NCI-H1105 (cell line): ENCODE data around the gene SCN4B.
A peak's percentile ranks its signal among the peaks of the same experiment; 100 is the strongest.
"Not testable (repeated sequence)": the region's sequence is repeated elsewhere in the genome, so short reads cannot be mapped to it uniquely, and the experiment has no call there.

ENCODE experiments used
- DNase-seq: peaks from one replicate; lab custom pipeline; 2025; lab: John Stamatoyannopoulos, UW

Gene SCN4B

GRCh38 chr11:118152552-118153471, at the start of gene SCN4B:
Gene SCN4B, minus strand, starts transcription at chr11:118152823. Its CDS starts 150 bp downstream, at chr11:118152673.
- peak; percentile 88 for DNase-seq

GRCh38 chr11:118201966-118202365, 49.3 kb upstream of the SCN4B start:
- no peak for DNase-seq

DNA sequence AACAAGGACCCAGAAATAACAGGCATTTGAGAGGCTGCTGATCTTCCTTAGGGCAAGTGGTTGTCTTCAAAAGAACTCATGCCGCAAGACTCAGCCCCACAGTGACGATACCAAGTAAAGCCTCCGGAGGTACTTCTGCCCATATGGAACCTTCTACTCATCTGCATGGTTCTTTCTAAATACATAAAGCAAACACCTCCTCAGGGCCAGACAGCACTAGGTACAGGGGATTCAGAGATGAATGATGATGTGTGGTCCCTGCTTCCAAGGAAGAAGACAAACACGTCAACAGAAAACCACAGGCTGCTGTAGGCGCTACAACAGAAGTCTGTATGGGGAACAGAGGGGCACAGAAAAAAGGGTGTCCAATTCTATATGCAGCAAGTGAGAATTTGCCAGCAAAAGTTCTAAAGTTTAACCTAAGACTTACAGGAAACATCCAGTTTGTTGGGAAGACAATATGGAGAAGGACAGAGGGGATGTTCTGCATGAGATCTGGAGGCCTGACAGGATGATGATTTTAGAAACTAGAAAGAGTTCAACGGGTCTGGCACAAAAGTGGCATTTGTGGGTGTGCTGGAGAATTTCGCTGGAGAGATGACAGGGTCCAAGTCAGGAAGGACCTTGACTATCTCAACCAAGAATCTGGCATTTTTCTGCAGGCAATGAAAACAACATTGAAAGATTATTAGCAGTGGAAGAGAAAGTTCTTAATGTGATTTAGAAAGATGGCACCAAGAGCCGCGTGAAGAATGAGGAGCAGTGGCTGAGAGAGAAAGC, 48.5 kb upstream of the SCN4B start:
- no peak for DNase-seq

- DNase-seq: no peak
Measured at GRCh38 chr11:118200497-118200896, 47.9 kb upstream of the SCN4B start.

DNA sequence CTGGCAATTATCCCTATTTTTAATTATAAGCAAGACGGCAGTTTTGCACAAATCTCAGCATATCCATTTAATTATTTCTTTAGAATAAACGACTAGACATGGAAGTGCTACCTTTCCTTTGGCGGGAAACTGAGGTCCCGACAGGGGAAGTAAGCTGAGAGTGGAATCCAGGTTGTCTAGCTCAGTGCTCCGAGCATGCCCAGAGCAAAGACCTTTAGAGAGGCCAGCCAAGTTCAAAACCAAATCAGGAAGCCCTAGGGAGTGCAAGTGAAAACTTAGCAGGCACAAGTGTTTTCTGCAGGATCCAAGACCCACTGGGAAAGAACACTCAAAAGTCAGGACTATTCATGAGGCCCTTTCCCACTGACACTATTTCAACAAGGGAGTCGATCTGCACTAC, 46.5 kb upstream of the SCN4B start:
- no peak for DNase-seq

- peak; percentile 84 for DNase-seq
Measured at GRCh38 chr11:118198370-118198769, 45.7 kb upstream of the SCN4B start.

DNA sequence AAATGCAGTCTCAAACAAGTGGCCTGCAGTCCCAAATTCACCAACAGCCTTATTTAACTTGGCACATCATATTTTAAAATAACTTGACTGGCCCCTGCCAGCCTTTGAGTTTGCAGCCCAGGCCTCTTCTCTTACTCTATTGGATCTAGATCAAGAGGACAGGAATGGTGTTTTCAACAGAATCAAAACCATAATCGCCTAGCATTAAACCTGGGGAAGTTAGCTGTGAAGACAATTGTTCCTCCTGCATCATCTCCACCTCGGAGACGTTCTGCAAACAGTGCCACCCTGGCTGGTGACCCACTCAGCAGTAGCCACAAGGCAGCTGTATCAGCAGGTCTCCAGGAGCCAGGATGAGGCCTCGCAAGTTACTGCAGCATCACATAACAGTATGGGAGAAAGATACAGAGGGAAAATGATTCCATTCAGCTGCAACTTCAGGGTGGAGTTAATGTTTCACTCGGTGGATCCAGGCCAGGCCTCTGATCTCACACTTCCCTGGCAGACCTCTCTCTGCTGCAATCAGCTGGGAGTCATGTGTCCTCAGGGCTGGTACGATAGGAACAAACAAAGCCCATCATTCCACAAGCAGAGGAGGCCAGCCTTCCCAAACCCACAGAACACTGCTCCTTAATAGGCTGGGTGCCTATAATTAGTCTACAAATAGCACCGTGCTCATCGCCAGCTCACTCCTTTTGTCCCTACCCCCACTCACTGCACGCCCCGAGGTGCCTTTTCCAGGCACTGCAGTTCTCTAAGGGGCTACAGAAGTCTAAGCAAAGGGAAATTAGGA, 42.4 kb upstream of the SCN4B start:
- peak; percentile 91 for DNase-seq

GRCh38 chr11:118193910-118194566, 41.4 kb upstream of the SCN4B start:
- no peak for DNase-seq

- DNase-seq: not testable (repeated sequence)
Measured at GRCh38 chr11:118192817-118193216, 40.2 kb upstream of the SCN4B start.

- DNase-seq: not testable (repeated sequence)
Measured at GRCh38 chr11:118190942-118191506, 38.4 kb upstream of the SCN4B start.

- DNase-seq: no peak
Measured at GRCh38 chr11:118186346-118187107, 33.9 kb upstream of the SCN4B start.

GRCh38 chr11:118184784-118185579, 32.4 kb upstream of the SCN4B start:
- no peak for DNase-seq

GRCh38 chr11:118183691-118184090, 31.1 kb upstream of the SCN4B start:
- not testable (repeated sequence) for DNase-seq

DNA sequence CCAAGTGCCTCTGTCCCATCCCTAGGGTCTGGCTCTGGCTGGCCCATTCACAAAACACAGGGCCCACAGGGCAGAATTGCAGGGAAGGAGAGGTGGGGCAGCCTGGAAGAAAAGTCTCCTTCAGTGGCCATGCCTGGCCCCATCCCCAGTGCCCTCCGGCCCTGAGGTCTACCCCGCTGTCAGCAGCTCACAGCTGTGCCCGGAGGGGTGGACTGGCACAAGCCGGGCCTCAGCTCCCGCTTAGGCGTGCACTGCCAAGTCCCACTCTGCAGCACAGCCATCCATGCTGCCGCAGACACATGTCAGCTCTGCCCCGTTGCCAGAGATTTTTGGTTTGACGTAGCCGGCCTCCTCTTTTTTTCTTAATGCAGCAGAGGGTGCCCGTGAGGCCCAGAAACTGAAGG, 27.7 kb upstream of the SCN4B start:
- DNase-seq: no peak

- DNase-seq: no peak
Measured at GRCh38 chr11:118176778-118177134, 24.1 kb upstream of the SCN4B start.

DNA sequence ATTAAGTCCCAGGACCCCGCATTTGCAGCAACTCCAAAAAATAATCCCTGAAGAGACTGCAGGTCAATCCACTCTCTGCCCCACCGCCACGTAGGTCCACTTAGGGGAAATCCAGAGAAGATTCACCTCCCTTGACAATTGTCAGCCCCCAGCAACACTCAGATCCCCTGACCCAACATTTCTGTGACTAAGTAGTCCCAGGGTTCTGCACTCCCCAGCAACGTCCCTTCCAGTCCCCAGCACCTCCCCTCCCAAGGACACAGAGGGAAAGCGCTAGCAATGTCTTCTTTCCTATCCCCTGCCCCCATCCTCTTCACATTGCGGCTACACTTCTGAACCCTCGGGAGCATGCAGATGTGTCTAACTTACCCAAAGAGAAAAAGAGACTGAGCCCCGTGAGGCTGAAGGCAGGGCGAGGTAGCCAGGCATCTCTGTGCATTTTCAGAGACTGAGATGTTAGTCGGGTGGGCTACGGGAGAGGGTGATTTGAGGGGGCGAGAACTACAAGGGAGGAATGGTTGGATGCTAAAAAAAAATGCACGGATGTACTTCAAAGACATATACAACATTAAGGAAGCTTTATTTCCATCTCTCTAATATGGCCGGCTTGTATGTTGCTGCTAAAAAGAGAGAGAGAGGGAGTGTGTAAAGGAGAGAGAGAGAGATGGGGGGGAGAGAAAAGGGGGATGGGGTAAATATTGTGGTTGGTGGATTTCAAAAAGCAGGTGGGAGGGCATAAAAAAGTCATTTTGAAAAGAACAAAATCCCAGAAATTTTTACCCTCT, 23.6 kb upstream of the SCN4B start, which contains the start of gene SCN2B:
Gene SCN2B (minus strand): TSS at position 647 of the 785 bp plus-strand sequence. CDS start 208 bp downstream, at position 439.
- DNase-seq: no peak

GRCh38 chr11:118175031-118175992, 22.7 kb upstream of the SCN4B start:
- no peak for DNase-seq
